Stimulated activated CD4-positive, alpha-beta T cell treated with anti-CD3 and anti-CD28 coated beads, TNF-alpha, amount 100 ng/mL, for 4 hours (primary cell): ENCODE results near the gene ZNF829.

Experiments
- DNase-seq, 3 experiments: peaks; one replicate each; pipeline ENCODE4 v3.0.0-alpha.2; 2020; ENCODE audit warnings: low read depth in 3 of 3

The ZNF829 gene

DNA sequence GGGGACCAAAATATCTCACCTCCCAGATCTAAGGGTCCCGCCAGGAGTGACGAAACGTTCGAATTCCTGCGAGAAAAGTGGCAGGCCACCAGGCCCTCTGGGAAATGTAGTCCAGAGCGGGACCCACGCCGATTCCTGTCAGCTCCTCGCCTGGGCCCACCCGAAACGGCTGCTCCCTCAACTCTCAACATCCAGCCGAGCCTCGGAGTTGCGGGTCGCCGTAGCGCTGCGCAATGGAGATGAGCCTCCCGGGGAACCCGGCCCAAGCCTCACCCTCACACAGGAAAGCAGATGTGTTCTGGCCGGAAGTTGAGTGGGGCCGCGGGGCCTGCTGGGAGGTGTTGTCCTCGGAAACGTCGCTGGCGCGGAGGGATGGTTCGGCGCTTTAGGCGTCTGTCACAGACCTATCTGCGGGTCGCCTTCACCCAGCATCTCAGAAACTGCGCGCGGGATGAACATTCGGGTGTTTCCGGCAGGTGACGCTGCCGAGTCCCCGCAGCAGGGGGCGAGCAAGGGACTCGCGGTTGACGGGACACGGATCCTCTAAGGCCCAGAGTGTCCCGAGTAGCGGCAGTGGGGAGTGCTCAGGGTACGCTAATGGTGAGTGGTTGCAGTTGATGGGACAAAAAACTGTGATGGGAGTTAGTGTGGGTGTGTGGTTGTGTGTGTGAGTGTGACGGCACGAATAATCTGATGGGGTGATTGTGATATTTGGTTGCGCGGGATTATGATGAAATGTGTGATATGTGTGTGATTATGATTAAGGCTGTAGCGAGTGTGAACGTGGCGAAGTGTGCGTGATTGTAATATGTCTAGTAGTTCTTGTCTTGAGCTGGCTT lies at the start of gene ZNF829, which contains the start of gene ZNF568:
TSS of gene ZNF829 (minus strand) at position 300 of the 839 bp plus-strand sequence. CDS start 1,124 bp downstream, outside the sequence.
TSS of gene ZNF568 (plus strand) at position 341 of the 839 bp plus-strand sequence. CDS start 6,439 bp downstream, outside the sequence.
- peak; percentile 72 to 85 (median 77) for DNase-seq

DNA sequence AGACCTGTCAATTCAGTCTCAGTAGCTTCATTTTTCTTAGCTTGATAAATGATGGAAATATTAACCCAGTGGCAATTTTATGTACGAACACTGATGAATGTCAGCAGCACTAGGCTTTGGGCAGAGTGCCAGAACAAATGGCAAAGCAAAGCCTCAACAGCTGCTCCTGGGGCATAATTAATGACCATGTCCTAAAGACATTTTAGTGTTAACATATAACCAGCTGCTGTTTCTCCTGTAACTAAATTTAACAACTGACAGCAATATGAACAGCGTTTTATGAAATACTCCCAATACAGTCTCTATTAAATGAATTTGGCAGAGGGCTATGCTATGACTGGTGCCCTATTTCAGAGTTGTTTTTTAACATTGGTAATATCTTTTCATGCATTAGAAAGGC lies 47.2 kb upstream of the ZNF829 start:
- no peak for DNase-seq

DNA sequence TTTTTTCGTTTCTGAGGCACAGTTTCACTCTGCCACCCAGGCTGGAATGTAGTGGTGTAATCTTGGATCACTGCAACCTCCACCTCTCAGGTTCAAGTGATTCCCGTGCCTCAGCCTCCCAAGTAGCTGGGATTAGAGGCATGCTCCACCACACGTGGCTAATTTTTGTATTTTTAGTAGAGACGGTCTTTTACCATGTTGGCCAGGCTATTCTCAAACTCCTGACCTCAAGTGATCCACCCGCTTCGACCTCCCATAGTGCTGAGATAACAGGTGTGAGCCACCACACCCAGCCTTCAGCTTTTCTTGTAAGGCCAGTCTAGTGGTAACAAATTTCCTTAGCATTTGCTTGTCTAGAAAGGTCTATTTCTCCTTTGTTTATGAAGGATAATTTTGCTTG lies 46.3 kb upstream of the ZNF829 start:
- no peak for DNase-seq

DNA sequence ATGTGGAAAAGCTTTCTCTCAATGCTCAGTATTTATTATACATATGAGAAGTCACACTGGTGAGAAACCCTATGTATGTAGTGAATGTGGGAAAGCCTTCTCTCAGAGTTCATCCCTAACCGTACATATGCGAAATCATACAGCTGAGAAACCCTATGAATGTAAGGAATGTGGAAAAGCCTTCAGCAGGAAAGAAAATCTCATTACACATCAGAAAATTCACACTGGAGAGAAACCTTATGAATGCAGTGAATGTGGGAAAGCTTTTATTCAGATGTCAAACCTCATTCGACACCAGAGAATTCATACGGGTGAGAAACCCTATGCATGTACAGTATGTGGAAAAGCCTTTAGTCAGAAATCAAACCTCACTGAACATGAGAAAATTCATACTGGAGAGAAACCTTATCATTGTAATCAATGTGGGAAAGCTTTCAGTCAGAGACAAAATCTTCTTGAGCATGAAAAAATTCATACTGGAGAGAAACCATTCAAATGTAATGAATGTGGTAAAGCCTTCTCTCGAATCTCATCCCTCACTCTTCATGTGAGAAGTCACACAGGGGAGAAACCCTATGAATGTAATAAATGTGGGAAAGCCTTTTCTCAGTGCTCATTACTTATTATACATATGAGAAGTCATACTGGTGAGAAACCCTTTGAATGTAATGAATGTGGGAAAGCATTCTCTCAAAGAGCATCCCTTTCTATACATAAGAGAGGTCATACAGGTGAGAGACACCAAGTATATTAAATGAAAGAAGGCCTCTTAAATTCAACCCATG lies 34.4 kb upstream of the ZNF829 start:
- no peak for DNase-seq

DNA sequence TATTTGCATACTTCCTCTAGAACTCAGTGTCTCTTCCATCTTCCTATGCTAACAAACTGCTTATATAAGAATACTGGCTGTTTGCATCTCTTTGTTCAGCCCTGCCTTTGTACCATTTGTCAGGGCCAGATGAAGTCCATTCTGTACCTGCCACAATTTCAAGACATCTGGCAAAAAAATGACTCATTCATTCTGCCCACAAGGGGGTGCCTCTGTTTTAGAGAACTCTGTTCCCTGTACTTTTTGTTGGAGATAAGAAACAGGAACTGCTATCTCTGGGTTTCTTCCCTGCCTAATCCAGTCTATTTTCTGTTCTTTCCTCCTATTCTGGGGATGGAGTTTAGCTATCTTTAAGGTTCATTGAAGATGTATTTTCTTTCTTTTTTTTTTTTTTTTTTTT lies 23.1 kb upstream of the ZNF829 start:
- no peak for DNase-seq

GRCh38 chr19:36931684-36932083 lies 15.6 kb upstream of the ZNF829 start:
- DNase-seq = no peak

GRCh38 chr19:36918090-36918489 lies 2.0 kb upstream of the ZNF829 start:
- no peak for DNase-seq

- no peak for DNase-seq
Observed at GRCh38 chr19:36916991-36917390, 900 bp upstream of the ZNF829 start.

DNA sequence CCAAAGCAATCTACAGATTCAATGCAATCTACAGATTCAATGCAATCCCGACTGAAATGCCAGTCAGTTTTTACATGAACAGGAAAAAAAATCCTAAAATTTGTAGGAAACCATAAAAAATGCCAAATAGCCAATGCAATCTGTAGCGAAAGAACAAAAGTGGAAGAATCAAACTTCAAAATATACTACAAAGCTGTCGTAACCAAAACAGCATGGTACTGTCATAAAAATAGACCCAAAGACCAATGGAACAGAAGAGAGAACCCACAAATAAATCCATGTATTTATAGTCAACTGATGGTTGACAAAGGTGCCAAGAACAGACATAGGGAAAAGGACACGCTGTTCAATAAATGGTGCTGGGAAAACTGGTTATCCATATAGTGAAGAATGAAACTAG lies 17.7 kb downstream of the ZNF829 start:
- no peak for DNase-seq

DNA sequence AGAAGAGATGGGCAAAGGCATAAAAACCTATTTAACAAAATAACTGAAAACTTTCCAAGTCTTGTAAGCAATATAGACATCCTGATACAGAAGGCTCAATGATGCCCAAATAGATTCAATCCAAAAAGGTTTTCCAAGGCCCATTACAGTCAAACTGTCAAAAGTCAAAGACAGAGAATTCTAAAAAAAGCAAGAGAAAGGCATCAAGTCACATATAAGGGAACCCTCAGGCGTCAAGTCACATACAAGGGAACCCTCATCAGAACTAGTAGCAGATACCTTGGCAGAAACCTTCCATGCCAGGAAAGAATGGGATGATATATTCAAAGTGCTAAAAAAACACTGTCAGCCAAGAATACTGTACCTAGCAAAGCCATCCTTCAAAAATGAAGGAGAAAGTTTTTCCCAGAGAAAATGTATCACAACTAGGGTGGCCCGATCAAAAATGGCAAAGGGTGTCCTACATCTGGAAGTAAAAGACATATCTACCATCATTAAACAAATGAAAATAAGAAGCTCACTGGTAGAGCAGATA lies 21.2 kb downstream of the ZNF829 start:
- DNase-seq = no peak

DNA sequence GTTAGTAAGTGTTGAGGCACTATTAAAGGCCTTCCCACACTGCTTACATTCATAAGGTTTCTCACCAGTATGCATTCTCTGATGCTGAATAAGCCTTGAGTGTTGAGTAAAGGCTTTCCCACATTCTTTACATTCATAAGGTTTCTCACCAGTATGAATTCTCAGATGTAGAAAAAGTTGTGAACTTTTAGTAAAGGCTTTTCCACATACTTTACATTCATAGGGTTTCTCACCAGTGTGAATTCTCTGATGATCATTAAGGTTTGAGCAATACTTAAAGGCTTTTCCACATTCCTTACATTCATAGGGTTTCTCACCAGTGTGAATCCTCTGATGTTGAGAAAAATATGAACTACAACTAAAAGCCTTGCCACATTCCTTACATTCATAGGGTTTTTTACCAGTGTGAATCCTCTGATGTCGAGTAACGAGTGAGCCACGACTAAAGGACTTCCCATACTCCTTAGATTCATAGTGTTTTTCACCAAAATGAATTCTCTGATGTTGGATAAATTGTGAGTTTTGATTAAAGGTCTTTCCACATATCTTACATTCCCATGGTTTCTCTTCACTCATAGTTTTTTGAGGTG lies 24.2 kb downstream of the ZNF829 start:
- no peak for DNase-seq

- no peak for DNase-seq
Observed at GRCh38 chr19:36876993-36877938, 38.8 kb downstream of the ZNF829 start.

DNA sequence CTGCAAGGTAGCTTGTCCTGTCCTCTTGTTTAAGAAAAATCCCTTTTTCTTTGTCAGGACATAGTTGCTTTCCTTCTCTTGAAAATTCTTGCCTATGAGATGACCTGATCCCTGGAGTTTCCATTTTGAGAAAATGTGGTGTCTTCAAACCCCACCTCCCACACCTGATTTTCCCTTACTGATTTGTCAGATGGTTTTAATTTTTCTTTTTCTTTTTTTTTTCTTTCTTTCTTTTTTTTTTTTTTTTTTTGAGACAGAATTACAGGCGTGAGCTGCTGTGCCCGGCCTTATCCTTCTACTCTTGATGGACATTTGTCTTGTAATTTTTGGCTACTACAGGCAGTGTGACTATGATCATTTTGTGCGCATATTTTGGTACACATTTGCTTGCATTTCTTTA lies 64.2 kb downstream of the ZNF829 start:
- no peak for DNase-seq

DNA sequence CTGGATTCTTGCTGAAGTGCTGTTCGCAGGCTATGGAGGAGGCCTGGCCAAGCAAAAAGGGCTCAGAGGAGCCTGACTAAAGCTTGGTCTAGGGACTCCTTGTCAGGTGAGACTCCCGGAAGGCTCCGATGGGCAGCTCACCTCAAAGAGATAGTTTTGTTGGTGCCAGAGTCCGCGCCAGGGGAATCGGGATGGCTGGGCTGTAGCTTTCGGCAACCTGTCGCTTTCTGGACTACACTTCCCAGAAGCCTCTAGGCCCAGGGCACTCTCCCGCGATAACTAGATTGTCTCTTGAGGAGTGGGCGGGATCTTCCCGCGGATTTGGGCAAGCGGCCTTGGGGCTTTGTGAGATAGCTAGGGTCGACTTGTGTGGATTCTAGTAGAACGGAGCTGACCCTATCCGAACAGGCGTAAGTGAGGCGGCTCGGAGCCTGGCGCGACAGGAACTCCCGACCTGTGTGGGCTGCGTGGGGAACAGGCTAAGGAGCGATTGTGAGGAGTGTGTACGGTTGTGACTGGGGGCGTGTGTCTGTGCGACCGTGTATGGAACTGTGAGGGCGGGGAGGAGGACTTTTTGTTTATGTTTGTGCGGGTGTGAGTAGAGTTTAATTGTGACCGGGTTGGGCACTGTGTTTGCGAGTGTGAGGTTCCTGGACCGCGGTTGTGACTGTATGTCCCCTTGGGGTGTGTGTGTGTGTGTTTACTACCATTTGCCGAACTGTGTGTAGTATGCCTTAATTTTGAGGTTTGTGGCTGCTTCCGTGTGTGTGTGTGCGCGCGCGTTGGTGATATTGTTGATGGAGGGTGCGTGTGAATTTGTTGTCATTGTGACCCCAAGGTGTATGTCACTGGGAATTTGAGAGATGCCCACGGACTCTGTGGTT lies 65.3 kb downstream of the ZNF829 start, which contains the start of gene ZNF345:
TSS of gene ZNF345 (plus strand) at position 318 of the 884 bp plus-strand sequence. CDS start 25,955 bp downstream, outside the sequence.
- DNase-seq = peak; percentile 57 to 75 (median 73)

GRCh38 chr19:36849701-36850558 lies 66.2 kb downstream of the ZNF829 start:
- peak; percentile 72 to 83 (median 77) for DNase-seq

DNA sequence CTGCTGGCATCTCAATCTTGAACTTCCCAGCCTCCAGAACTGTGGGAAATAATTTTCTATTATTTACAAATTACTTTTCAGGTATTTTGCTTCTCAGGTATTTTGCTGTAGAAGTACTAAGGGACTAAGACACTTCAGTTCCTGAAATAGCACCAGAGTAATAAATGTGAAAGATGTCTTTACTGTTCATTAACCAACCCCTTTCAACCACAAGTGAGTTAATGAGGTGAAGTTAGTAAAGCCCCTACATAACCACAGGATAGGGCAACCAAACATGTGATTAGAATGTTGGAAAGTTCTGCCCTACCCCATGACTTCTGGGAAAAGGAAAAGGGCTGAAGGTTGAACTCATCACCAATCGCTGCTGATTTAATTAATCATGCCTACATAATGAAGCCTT lies 68.1 kb downstream of the ZNF829 start:
- DNase-seq = no peak

DNA sequence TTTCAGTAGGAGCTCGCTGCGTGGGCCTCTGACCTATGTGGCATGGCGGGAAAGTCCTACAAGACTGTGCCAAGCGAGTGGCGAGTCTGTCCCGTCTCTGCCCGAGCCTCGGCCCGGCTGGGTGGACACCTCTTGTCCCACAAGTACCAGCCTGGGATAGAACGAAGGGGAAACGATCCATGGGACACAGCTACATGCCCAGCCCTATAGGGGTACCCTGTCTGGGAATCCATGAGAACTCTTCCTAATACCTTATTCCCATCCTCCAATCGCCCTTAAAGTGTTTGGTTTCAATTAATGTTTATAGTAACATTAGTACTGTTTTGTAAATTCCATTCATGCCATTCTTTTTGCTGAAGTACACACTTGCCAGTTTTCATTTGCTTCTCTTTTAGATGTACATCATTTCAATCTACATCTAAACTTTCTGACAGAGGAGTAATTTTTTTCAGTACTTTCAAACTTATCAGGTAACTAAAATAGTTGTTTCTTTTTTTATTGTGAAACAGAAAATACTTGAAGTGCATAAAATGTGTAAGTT lies 77.2 kb downstream of the ZNF829 start:
- DNase-seq = no peak
